ENCODE measurements around the gene ZEB2. TPM values are rescaled to one million over a fixed set of nuclear protein-coding genes. Genes with fewer than 3 reads are reported as not detected.

ZEB2 gene
- total RNA-seq, 4 donors from 2014 or later: 168 to 344 (median 251) TPM

- ATAC-seq (ENCODE audit: low FRiP score): no peak
Measured at GRCh38 chr2:144517866-144518747, 1.8 kb downstream of the ZEB2 start.

GRCh38 chr2:144516981-144517865 lies 2.7 kb downstream of the ZEB2 start:
- peak; percentile 87 for ATAC-seq (ENCODE audit: low FRiP score)
- no peak for TF ChIP-seq CTCF (IDR thresholded peaks at IDR 0.05)
- DNase-seq (ENCODE audit: low spot score): no peak

More at GRCh38 chr2:144517866-144518747, 1.8 kb downstream of the ZEB2 start:
- no peak for DNase-seq (ENCODE audit: low spot score)
- TF ChIP-seq CTCF (IDR thresholded peaks at IDR 0.05): no peak

GRCh38 chr2:144516411-144516980 lies 3.4 kb downstream of the ZEB2 start:
- no peak for DNase-seq (ENCODE audit: low spot score)
- ATAC-seq (ENCODE audit: low FRiP score): peak; percentile 25
- TF ChIP-seq CTCF (IDR thresholded peaks at IDR 0.05): no peak

- no peak for DNase-seq (ENCODE audit: low spot score)
- no peak for ATAC-seq (ENCODE audit: low FRiP score)
- TF ChIP-seq CTCF (IDR thresholded peaks at IDR 0.05): no peak
Measured at GRCh38 chr2:144515696-144516410, 4.1 kb downstream of the ZEB2 start.

GRCh38 chr2:144515099-144515695 lies 4.7 kb downstream of the ZEB2 start:
- no peak for TF ChIP-seq CTCF (IDR thresholded peaks at IDR 0.05)
- no peak for DNase-seq (ENCODE audit: low spot score)
- no peak for ATAC-seq (ENCODE audit: low FRiP score)

DNA sequence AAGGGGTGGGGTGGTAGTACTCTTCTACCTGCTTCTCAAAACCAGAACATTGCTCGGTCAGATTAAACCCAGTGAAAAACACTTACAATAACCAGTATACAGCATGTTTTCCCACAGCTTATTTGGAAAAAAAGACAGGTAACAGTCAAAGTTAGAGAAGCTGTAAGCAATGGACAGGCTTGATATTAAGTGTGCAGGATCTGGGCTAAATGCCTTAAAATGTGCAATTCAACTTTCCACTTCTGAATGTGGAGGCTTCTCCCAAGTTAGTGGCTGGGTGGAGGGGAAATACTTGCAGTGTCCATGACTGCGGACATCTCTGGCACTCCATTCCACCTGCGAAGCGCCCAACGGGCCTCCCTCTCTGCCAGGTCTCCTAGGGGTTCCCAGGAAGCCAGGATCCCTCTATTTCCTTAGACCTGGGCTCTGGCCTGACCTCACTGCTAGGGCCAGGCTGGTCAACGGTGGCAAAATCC lies 5.3 kb downstream of the ZEB2 start:
- no peak for TF ChIP-seq CTCF (IDR thresholded peaks at IDR 0.05)
- DNase-seq (ENCODE audit: low spot score): no peak
- ATAC-seq (ENCODE audit: low FRiP score): no peak

Measured in omental fat pad (tissue), 4 donors.